ENCODE measurements around the gene KRT15.
A peak's percentile ranks its signal among the peaks of the same experiment; 100 is the strongest.

The KRT15 gene

DNA sequence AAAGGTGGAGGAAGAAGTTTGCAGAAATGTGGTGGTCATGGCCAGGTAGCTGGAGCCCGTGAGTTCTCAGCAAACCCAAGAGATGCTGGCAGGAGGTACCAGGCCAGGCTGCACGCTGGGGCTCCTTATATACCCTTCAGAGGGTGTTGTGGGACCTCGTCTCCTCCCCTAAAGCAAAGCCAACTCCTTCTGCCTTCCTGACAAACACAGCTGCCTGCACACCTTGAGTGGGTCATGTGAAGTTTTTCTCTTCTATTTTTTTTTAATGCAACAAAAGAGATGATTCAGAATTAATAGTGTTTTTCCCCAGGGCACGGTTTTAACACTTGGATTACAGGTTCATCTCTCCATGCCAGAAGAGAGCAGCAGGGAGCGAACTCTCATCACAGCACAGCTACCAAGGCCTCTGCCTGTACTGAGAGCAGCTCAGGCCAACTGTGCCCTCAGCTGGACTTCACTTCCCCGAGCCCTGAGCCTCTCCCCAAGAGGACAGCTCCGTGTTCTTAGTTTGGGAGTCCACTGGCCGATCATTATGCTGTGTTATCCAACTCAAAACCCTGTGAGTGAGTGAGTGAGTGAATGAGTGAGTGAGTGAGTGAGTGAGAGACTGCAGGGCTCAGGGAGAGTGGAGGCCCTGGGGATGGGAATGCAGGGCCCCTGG is at the start of gene KRT15:
Gene KRT15, minus strand, starts transcription at position 102 of the 661 bp plus-strand sequence. Its CDS starts 63 bp downstream, at position 39.
- DNase-seq (ENCODE audit: low spot score): no peak

DNA sequence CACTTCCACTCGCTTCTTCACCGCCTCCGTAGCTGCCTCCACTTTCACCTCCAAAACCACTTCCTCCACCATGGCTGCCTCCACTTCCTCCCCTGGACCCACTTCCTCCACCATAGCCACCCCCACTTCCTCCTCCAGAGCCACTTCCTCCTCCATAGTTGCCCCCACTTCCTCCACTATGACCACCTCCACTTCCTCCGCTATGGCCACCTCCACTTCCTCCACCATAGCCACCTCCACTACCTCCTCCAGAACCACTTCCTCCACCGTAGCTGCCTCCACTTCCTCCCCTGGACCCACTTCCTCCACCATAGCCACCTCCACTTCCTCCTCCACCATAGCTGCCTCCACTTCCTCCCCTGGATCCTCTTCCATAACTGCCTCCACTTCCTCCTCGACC is 48.6 kb upstream of the KRT15 start:
- no peak for DNase-seq (ENCODE audit: low spot score)

DNA sequence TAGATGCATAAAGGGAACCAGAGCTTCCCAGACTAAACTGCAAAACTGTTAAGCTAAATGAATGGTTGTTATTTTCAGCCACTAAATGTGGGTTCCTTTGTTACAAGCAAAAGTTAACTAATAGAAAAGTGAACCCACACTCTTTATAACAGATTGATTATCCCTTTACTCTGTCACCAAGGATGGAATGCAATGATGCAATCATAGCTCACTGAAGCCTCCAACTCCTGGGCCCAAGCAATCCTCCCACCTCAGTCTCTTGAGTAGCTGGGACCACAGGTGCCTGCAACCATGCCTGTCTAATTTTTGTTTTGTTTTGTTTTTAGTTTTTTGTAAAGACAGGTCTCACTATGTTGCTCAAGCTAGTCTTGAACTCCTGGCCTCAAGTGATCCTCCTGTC is 46.6 kb upstream of the KRT15 start:
- no peak for DNase-seq (ENCODE audit: low spot score)

DNA sequence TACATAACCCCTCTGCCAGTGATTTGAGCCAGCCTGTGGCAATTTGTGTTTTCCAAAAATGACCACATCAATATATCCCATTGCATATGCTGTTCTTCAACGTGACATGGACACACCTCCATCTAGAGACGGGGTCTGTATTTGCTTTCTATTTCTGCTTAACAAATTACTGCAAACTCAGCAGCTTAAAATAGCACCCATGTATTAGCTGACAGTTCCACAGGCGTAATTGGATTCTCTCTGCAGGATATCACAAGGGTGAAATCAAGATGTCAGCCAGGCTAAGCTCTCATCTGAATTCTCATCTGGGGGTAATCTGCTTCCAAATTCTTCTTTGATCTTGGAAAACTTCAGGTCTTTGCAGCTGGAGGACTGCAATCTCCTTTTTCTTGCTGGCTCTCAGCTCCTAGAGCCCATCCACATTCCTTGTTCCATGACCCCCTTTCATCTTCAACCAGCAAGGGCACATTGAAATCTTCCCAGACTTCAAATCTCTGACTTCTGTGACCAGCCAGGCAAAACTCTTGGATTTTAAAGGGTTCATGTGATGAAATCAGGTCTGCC is 45.0 kb upstream of the KRT15 start:
- DNase-seq (ENCODE audit: low spot score): no peak

DNA sequence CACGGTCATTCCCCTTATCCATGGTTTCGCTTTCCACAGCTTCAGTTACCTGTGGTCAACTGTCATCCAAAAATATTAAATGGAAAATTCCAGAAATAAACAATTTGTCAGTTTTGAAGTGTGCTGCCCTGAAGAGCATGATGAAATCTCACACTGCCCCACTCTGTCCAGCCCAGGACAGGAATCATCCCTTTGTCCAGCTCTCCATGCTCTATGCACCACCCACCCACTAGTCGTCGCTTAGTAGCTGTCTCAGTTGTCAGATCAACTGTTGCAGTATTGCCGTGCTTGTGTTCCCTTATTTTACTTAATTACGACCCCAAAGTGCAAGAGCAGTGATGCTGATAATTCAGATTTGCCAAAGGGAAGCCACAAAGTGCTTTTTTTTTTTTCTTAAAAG is 42.9 kb upstream of the KRT15 start:
- no peak for DNase-seq (ENCODE audit: low spot score)

DNA sequence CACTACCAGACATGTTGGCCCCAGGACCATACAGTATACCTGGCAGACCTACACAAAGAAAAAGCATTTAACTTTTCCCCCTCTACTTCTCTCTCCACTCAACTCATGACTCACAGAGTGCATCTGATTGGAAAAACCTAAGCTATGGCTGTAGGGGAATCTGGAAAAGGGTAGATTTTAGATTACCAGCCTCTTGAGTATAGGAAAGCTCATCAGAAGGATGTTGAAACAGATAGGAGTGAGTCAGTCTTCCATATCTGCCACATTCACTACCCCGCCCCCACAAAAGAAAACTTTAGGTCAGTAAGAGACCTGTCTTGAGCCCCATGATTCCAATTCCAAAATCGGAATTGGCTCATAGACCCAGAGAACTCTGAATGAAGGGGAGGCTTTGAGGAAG is 40.9 kb upstream of the KRT15 start:
- no peak for DNase-seq (ENCODE audit: low spot score)

DNA sequence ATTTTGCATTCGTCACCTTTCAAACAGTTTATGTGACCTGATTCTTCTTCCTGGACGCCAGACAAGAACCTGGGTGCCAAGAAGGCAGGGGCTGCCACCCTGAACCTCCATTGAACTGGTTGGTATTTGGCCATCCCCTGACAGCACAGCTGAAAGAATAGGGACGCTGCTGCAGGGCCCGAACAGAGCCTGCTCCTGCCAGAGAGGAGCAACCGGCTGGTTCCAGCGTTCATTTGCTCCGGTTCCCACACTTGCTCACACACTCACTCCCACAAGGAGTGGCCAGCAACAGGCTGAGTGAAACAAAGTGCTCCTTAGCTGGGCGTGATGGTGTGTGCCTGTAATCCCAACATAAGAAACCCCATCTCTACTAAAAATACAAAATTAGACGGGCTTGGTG is 38.2 kb upstream of the KRT15 start:
- no peak for DNase-seq (ENCODE audit: low spot score)

DNA sequence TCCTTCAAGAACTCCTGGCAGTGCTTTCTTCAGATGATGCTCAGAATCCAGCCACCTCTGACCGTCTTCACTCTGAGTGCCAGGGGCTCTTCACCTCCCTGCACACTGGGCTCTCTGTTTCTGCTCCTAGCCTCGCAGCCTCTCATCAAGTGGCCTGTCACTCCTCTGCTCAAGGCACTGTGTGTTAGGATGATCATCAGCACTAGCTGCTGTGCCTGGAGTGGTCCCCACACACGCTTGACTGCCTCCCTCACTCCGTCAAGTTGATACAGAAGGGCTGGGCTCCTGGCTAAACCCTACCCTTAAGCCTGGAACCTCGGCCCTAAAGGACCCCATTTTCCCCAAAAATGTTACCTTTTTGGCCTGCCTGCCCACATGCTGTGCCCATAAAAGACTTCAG is 37.6 kb upstream of the KRT15 start:
- DNase-seq (ENCODE audit: low spot score): no peak

DNA sequence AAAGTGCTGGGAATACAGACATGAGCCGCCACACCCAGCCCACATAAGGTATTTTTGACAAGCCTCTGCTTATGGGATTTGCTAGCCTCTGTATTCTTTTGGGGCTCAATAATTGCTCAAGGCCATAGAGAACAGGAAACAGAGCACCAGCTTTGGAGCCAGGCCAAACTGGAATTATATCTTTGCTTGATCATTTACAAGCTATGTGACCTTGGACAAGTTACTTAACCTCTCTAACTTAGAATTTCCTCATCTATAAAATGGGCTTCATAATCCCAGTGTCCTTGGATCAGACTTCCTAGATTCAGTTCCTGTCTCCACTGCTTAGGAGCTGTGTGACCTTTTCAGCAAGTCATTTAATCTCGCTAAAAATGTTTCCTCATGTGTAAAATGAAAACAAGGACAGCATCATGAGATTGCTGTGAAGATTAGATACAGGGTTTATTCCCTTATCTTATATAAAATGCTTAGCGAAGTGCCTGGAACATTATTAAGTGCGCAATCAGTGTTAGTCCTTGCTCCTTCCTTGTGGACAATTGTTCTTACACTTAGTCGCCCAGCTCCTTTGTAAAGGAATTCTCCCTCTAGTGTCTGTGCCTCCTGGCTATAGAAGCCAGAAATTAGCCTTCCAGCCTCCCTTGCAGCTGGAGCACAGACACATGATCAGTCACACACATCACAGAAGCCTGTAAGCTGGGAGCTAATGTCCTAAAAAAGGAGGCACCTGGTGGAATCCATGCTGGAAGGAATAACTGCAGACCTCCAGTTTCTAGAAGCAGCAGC is 36.6 kb upstream of the KRT15 start:
- no peak for DNase-seq (ENCODE audit: low spot score)

DNA sequence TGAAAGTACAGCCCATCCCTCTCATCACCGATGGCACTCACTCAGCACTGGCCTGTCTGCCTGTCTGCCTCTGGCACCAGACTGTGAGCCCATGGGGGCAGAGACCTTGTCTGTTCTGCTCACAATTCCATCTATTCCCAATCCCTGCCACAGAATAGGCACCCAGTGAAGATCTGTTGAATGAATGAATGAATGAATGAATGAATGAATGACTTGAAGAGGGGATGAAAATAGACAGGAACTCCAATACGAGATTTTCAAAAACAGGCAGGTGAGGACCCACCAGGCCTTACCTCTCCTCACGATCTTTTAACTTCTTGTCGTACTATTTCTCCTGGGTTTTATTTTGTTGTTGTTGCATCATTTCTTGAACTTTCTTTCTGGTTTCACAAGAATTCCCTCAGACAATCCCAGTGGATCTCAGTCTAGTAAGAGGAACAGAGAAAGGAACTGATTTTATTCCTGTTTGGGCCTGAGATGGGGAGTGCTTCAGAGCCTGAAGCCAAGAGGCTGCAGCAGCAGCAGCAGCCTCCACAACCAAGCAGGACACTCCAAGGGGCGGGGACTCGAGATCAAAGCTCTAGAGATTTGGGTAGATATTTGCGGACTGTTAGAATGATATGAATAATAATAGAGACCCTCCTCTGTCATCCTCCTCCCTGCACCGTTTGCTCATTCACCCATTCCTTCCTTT is 35.4 kb upstream of the KRT15 start:
- DNase-seq (ENCODE audit: low spot score): no peak

DNA sequence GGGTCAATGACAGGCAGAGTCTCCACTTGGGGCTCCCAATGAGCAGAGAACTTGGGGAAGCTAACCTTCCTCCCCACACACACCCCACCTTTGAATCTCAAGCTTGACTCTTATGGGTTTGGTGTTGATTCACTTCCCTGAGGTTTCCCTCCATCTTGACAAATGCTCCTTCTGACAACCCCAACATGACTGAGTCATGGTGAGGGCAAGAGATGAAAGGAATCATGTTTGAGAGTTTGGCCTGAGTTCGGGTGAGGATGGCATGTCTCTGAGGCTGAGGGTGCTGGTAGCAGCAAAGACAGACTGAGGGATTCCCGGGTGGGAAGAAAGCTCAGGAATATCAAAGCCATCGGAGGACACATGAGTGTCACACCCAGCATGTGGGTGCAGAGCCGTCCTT is 34.5 kb upstream of the KRT15 start:
- DNase-seq (ENCODE audit: low spot score): no peak

DNA sequence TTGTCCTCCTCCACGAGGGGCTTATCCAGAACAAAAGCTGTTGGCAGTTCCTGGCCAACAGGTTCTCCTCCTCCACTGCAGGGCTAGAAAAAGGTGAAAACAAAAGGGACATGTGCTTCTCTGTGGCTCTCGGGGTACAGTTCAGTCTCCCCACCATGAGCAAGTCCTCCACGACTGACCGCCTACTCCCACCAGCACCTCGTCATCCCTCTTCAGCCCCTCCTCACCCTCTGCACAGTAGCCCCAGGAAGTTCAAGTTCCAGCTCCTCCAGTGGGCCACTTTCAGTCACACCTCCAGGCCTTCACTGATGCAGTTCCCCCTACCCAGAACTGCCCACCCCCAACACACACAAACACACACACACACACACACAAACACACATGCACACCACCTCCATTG is 33.8 kb upstream of the KRT15 start:
- no peak for DNase-seq (ENCODE audit: low spot score)

DNA sequence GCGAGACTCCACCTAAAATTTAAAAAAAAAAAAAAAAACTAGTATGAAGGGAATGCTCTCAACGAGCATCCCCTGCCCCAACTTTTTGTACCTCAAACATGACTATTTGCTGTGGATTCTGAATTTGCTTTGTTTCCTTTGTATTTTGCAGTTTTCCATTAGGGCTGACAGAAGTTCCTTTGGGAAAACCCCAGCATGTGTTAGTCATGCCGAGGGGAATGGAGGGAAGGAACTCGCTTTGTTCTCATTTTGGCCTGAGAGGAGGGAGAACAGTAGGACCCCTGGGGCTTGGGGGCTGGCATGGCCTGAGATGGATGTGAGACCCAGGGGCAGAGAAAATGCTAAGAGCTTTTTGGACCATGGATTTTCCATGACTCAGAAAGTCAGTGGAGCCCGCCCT is 32.7 kb upstream of the KRT15 start:
- DNase-seq (ENCODE audit: low spot score): no peak

DNA sequence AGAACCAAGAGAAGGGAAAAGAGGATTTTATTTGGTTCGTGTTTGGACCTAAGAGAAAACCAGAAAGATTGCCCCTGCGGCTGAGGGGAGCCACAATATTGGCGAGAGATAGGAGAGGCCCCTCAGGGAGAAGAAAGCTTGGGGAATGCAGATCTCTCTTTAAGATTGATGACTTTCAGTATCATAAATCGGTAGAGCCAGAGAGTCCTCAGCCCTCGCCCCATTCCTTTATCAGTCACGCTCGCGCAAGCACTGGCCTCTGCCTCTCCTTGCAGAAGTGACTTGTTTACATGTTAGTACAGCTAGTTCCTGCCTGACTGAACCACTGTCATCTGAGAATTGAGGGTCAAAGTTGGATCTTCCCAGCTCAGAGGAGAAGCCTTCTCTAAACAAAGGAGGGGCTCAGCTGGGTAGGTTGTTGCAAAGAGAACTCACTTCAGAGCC is 30.9 kb upstream of the KRT15 start:
- no peak for DNase-seq (ENCODE audit: low spot score)

DNA sequence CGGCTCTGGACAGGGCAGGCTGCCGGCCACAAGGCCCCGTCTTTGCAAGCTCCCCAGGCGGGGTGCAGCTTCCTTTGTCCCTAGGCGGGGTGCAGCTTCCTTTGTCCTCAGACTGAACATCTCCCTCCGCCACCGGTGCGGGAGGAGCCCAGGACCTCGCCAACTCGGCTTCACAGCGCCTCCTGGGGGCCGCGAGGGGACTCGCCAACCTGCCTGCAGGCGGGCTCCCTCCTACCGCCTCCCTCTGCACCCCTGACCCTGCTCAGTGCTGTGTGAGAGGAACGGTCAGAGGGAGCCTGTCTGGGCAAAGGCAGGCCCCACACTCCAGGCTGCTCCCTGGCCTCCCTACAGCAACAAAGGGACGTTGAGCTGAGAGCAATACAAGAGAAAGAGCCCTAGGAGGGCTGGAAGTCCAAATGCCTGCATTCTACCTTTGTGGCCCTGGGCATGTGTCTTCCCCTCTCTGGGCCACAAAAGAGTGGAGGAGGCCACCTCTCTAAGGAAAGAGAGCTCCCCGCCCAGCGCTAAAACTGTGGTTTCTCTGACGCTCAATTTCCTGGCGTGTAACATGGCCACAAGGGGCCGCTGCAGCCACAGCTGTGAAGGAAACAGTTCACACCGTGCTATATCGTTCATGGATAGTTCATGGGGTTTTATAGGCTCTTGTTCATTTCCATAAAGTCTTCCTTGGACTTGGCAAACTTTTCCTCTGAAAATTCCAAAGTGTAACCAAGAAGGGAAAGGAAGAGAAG is 30.3 kb upstream of the KRT15 start:
- DNase-seq (ENCODE audit: low spot score): peak; percentile 89

DNA sequence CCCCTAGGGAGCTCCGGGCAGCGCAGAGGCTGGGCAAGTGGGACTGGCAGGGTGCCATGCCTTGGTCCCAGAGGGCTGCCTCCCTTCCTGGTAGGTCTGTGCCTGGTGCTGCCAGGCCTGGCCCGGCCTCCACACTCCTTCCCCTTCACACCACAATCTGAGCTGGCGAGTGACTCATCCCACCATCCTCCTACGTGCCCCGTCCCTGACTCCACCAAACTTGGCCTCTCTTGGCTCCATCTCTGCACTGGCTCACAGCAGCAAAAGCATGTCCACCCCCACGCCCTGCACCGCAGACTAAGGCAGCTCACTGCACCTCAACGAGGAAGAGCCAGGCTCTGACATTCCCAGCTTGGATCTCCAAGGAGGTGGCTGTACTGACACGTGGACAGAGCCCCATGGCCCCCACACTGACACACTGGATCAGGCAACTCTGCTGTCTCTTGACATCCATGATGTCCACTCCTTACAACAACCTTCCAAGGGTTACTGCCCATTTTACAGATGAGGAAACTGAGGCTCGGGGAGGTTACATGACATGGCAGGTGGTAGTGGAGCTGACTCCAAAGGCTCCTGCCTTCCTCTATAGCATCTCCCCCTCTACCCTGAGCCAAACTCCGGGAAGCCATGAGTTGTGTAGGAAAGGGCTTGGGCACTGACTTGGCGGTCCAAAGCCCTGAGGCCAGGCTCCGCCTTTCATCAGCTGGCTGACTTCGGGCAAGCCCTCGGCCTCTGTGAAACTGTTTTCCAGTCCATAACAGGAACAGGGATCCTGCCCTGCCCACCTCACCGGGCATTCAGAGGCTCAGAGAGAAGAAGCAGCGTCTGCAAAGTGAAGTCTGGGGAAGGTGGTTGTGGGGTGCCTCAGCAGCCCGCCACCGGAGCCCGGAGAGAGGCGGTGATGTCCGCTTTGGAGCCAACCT is 29.5 kb upstream of the KRT15 start:
- DNase-seq (ENCODE audit: low spot score): no peak

DNA sequence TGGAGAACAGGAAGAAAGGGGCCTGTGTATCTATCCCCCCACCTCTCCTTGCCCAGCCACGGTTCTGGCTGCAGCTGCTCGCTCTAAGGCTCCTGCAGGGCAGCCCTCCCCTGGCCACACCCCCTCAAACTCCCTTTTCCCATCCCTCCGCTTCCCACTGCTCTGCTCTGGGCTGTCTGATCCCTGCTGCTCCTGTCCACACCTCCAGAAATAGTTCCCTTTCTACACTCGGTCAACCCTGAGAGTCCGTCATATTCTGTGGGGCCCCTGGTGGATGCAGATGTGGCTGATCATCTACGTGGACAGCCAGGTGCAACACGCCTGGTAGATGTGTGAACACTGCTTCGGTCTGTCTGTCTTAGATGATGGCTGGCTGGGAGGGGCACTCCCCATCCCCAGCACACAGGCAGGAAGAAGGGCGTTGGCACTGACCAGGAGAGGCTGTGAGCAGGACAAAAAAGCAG is 28.7 kb upstream of the KRT15 start:
- no peak for DNase-seq (ENCODE audit: low spot score)

DNA sequence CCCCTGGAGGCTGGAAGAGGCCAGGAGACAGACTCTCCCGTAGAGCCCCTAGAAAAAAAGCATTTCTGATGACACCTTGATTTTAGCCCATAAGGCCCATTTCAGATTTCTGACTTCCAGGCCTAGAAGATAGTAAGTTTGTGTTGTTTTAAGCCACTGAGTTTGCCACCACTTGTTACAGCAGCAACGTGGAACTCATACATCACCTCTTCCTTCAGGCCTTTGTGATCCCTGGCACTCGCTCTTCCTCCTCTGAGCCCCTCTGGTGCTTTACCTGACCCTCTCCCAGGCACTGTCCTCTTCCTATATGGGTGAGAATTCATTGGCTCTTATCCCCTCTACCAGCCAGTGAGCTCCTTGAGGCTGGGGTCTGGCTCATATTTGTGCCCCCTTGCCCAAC is 28.1 kb upstream of the KRT15 start:
- no peak for DNase-seq (ENCODE audit: low spot score)

DNA sequence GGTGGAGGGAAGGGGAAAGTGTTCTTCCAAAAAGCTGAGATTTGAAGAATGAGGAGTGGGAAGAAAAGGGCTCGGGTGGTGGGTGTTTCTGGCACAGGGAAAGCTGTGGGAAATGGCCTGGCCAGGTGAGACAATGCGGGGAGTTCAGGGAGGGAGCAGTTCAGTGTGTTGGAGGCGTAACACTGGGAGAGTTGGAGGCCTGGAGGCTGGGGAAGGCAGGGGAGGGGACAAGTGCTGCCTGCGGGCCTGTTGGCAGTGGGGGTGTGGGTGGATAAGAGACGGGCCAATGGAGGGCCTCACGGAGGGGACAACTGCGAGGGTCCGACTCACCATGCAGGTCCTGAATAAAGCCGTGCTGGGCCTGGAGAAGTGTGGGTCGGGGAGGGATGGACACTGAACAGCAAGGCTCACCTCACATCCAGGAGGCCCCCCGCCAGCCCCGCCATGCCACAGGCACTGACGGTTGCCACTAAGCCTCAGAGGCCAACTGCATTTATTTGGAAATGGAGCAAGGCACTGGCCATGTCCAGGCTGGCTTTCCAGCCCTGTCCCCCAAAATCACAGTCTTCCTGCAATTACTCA is 27.2 kb upstream of the KRT15 start:
- DNase-seq (ENCODE audit: low spot score): no peak

DNA sequence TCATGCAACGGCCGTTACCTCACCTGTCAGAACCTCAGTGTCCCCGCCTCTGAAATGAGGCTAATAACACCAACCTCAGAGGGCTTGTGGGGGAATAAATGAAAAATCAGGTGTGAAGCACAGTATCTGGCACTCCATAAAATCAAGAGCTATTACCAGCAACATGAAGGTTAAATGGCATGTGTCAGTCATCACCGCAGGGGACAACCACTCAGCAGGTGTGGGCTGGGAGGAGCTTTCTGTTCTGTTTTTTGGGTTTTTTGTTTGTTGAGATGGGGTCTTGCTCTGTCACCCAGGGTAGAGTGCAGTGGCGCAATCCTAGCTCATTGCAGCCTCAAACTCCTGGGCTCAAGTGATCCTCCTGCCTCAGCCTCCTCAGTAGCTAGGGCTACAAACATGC is 26.2 kb upstream of the KRT15 start:
- DNase-seq (ENCODE audit: low spot score): no peak

DNA sequence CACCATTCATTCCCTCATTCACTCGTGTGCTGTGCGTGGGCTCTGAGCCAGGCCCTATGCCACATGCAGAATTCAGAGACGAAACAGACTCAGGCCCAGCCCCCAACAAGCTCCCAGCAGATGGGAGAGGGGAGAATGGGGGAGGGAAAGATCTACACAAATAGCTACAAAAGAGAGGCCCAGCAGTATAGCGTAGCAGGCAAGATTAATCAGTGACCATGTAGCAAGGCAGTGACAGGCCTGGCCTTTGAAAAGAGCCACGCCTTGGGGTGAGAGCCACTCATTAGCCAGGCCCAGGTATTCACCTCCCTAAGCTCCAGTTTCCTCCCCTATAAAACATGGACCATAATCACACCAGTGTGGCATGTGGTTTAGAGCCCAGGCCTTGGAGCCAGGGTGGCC is 25.8 kb upstream of the KRT15 start:
- DNase-seq (ENCODE audit: low spot score): no peak

All from HuH-7 (cell line).